Ovary (tissue), 3 donors: ENCODE data around the gene YTHDC2.

Source experiments
- CTCF ChIP-seq, 3 donors: fragments of 450-650 bp in 2 of 3; fragments of 200-600 bp in 1 of 3; IDR thresholded peaks; one replicate each; pipeline versions ENCODE4 v1.5.1 to v1.8.0; 2016 to 2022; ENCODE audit warnings: antibody characterized with exemption in 3 of 3, mild to moderate bottlenecking in 1 of 3
- EP300 ChIP-seq: sonication (generic); formaldehyde crosslinking; IDR thresholded peaks from one replicate; pipeline ENCODE4 v1.6.1; 2017; ENCODE audit warnings: antibody characterized with exemption
- POLR2A ChIP-seq: fragments of 450-650 bp; IDR thresholded peaks from one replicate; pipeline ENCODE4 v1.6.1; 2017; ENCODE audit warnings: antibody characterized with exemption, mild to moderate bottlenecking, moderate library complexity
- donor health status: DM: no; HTN: no; CAD: no.

DNA sequence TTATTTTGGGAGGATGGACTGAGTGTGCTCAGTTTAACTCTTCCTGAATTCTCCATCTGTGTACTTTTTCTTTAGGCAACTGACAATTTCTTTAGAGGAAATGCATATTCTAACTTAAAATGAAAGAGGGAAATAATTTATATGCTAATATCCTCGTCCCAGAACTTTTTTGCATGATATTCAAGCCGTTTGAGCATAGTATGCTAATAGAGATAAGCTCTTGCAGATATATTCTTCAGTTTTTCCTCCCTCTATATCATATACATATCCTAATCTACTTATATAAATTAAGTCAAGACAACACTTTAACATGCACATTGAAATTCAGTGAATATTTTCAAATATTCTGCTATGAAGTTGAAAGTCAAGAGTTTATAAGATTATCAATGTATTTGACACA lies 84.7 kb downstream of the YTHDC2 start:
- no peak for TF ChIP-seq EP300
- no peak for TF ChIP-seq CTCF (IDR thresholded peaks at IDR 0.05)
- no peak for TF ChIP-seq POLR2A
